ENCODE data around the gene KCNJ15.

DNA sequence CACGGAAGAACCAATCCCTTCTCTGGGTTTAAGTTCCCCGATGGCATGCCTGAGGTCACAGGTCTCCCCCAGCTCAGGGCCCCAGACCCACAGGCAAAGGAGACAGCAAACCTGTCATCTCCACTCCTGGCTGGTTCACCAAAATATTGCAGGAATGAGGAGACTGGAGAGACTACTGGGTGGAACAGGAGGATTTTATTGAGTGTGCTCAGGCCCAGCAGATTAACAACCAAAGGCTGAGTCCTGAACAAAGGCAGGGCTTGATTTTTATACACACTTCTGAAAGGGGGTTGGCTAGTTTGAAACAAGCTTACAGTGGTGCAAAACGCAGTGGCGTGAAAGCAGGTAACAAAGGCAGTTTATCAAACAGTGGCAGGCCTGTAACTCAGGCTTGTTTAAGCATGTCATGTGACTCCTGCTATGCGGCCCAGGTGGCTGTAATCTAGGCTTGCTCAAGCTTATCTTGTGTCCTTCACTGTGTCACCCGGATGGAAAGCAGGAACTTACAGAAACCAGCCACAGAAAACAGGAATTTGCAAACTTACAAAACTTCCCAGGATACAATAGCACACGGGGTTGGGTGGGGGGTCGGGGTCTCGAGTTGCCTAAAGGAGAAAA, 27.4 kb upstream of the KCNJ15 start:
- no peak for TF ChIP-seq CTCF (IDR thresholded peaks at IDR 0.05)
- TF ChIP-seq EP300 (IDR thresholded peaks at IDR 0.05), result no peak
- no peak for TF ChIP-seq POLR2A (IDR thresholded peaks at IDR 0.05)
- no peak for TF ChIP-seq POLR2AphosphoS5 (IDR thresholded peaks at IDR 0.05)
